Measurements from ENCODE around the gene CTNNA2. TPM values are rescaled to one million over a fixed set of nuclear protein-coding genes. Genes with fewer than 3 reads are reported as not detected.

The CTNNA2 gene
- total RNA-seq, 1 donor from 2014 or later = 3.5 TPM

DNA sequence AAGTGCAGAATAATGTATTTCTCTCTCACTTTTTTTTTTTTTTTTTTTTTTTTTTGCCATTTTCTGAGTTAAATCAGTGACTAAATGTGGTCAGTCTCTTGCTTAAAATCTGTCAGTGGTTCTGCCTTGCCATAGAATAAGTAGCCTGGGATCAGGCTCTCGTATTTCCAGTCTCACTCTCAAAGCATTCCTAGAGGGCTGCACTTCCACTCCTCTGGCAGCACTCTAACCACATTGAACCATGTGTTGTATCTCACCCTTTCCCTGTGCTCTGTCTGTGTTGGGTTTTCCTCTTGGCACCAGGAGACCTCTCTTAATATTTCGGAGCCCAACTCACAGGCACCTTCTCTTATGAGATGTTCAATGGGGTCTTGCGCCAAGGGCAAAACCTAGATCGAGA lies 304.4 kb downstream of the CTNNA2 start:
- Histone ChIP-seq H3K27me3 (ENCODE audit: control insufficient read depth, insufficient read depth, low read length) (no peaks in the 10 kb centered on the region), H3K36me3 (ENCODE audit: control insufficient read depth, insufficient read depth, low read length) (no peaks in the 10 kb centered on the region), H3K4me3 (ENCODE audit: low read depth, low read length) (no peak overlapping the region)
- TF ChIP-seq, protein P1, sequence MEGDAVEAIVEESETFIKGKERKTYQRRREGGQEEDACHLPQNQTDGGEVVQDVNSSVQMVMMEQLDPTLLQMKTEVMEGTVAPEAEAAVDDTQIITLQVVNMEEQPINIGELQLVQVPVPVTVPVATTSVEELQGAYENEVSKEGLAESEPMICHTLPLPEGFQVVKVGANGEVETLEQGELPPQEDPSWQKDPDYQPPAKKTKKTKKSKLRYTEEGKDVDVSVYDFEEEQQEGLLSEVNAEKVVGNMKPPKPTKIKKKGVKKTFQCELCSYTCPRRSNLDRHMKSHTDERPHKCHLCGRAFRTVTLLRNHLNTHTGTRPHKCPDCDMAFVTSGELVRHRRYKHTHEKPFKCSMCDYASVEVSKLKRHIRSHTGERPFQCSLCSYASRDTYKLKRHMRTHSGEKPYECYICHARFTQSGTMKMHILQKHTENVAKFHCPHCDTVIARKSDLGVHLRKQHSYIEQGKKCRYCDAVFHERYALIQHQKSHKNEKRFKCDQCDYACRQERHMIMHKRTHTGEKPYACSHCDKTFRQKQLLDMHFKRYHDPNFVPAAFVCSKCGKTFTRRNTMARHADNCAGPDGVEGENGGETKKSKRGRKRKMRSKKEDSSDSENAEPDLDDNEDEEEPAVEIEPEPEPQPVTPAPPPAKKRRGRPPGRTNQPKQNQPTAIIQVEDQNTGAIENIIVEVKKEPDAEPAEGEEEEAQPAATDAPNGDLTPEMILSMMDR (IDR thresholded peaks at IDR 0.05; ENCODE audit: insufficient read depth, low read length, poor library complexity, severe bottlenecking) = no peak
- no peak for DNase-seq (ENCODE audit: low read depth)

DNA sequence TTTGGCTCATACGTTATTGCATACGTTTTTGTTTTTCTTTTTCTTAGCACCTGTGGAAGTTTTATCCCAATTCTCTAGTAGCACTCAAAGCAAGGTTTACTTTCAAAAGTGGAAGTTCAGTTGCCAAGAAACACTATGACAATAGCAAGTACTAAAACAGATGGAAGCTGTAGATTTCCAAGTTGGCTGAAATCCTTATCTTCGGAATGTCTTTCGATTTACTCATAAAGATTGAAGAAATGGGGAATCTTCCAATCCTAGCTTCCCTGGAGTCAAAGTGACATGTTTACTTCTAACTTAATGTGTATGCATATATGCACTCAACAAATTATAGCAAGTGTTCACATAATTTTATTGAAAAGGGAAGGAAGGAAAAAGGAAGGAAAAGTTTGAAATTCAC lies 307.4 kb downstream of the CTNNA2 start:
- TF ChIP-seq, protein P1 (IDR thresholded peaks at IDR 0.05; ENCODE audit: insufficient read depth, low read length, poor library complexity, severe bottlenecking) = no peak
- no peak for DNase-seq (ENCODE audit: low read depth)

DNA sequence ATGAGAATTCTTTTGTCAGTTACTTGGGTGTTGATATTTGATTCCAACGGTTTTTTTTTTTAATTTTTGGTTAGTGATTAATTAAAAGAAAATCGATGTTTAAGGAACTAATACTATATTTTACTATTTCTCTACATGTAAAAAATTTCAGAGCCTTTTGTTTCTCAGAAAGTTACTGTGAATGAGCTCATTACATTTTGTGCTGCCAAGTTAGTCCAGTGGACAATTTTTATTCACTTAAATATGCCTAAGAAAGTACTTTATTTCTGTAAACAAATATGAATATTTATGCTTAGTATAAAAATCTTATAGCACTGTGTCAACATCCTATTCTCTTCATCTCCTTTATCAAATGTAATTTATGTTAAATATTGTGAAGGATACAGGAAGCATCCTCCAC lies 309.3 kb downstream of the CTNNA2 start:
- TF ChIP-seq, protein P1 (IDR thresholded peaks at IDR 0.05; ENCODE audit: insufficient read depth, low read length, poor library complexity, severe bottlenecking) = no peak
- H3K36me3 ChIP-seq (ENCODE audit: control insufficient read depth, insufficient read depth, low read length) = no peaks in the 10 kb centered on the region

More for the DNA sequence above, 307.4 kb downstream of the CTNNA2 start:
- Histone ChIP-seq H3K36me3 (ENCODE audit: control insufficient read depth, insufficient read depth, low read length) (no peaks in the 10 kb centered on the region), H3K27me3 (ENCODE audit: control insufficient read depth, insufficient read depth, low read length) (no peaks in the 10 kb centered on the region), H3K4me3 (ENCODE audit: low read depth, low read length) (no peak overlapping the region)

DNA sequence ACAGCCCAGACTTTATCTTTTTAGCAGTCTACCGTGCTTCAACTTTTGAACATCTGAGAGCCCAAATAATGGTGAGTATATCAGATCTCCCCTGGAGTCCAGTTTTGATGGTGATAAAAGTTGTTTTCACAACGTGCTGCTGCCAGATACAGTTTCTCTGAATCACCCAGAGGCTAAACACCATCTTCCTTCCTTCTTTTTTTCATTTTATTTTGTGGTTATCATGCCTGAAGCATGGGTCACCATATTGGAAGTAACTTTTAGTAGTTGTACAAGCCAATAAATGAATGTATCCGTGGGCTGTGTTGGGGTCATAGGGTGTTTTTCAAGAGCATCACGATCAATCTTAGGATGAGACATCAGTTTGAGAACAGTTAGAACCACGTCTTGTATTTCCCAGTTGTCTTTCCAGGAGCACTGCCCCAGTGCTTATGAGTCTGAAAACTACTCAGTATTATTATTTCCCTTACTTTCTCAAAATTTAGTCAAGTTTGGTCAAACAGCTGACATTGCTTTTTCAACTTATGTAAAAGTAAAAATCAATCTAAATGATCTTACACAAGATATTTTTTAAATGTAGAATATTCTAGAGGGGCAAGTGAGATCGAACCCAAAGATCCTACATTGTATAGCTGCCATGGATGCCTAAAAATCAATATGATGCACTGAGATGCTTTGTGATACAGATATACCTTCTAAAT lies 311.4 kb downstream of the CTNNA2 start:
- DNase-seq (ENCODE audit: low read depth) = no peak
- Histone ChIP-seq H3K4me3 (ENCODE audit: low read depth, low read length) (no peak overlapping the region), H3K27me3 (ENCODE audit: control insufficient read depth, insufficient read depth, low read length) (no peaks in the 10 kb centered on the region), H3K36me3 (ENCODE audit: control insufficient read depth, insufficient read depth, low read length) (no peaks in the 10 kb centered on the region)
- TF ChIP-seq, protein P1 (IDR thresholded peaks at IDR 0.05; ENCODE audit: insufficient read depth, low read length, poor library complexity, severe bottlenecking) = no peak

More for the DNA sequence above, 309.3 kb downstream of the CTNNA2 start:
- Histone ChIP-seq H3K27me3 (ENCODE audit: control insufficient read depth, insufficient read depth, low read length) (no peaks in the 10 kb centered on the region), H3K4me3 (ENCODE audit: low read depth, low read length) (no peak overlapping the region)
- DNase-seq (ENCODE audit: low read depth) = no peak

DNA sequence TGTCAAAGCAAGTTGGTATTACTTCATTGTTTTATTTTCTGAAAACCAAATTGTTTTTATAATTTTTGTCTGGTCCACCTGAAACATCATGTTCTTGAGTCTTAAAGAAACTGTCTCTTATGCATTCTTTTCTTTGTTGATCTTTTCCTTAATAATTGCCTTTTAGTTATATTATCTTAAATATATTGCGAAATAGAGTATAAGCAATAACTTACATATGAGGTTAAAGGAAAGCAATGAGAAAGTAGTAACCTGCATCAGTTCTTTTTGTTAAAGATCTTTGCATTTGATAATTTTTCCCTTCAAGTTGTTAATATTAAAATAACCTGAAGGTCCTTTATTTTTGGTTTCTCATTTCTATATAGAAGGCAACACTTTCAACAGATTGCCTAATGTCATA lies 315.0 kb downstream of the CTNNA2 start:
- H3K4me3 ChIP-seq (ENCODE audit: low read depth, low read length) = no peak overlapping the region

More for the DNA sequence above, 315.0 kb downstream of the CTNNA2 start:
- Histone ChIP-seq H3K36me3 (ENCODE audit: control insufficient read depth, insufficient read depth, low read length) (no peaks in the 10 kb centered on the region), H3K27me3 (ENCODE audit: control insufficient read depth, insufficient read depth, low read length) (no peaks in the 10 kb centered on the region)
- no peak for DNase-seq (ENCODE audit: low read depth)
- TF ChIP-seq, protein P1 (IDR thresholded peaks at IDR 0.05; ENCODE audit: insufficient read depth, low read length, poor library complexity, severe bottlenecking) = no peak
